Activated CD8-positive, alpha-beta T cell treated with anti-CD3 and anti-CD28 coated beads, Interleukin-2, amount 10 ng/mL, durations not matched to agents 7 days and 5 days (primary cell): ENCODE measurements around the gene MPRIP. TPM values are rescaled to one million over a fixed set of nuclear protein-coding genes. Genes with fewer than 3 reads are reported as not detected.

Source experiments
- ATAC-seq: fragments of 150-1000 bp; cut with Tn5 transposase; one replicate; pipeline ENCODE4 v1.10.0; 2021; ENCODE audit warnings: moderate library complexity
- CTCF ChIA-PET: fragments of 350-600 bp; sonication (Branson Sonifier 250); formaldehyde crosslinking; loops from one replicate; lab custom pipeline; 2021; ENCODE audit warnings: antibody characterized with exemption; lab: Charles Lee
- POLR2A ChIA-PET: fragments of 350-600 bp; sonication (Branson Sonifier 250); formaldehyde crosslinking; loops from one replicate; lab custom pipeline; 2021; ENCODE audit warnings: antibody characterized with exemption; lab: Charles Lee
- DNase-seq: peaks from one replicate; pipeline ENCODE4 v3.0.0-alpha.2; 2020
- H3K27ac Mint-ChIP-seq: one replicate; pipeline ENCODE4 v1.8.0; 2021; ENCODE audit warnings: mild to moderate bottlenecking, mixed read lengths
- H3K27me3 Mint-ChIP-seq: one replicate; pipeline ENCODE4 v1.8.0; 2021; ENCODE audit warnings: low read depth, mixed read lengths
- H3K36me3 Mint-ChIP-seq: one replicate; pipeline ENCODE4 v1.8.0; 2021; ENCODE audit warnings: low read depth, mixed read lengths
- H3K4me1 Mint-ChIP-seq: one replicate; pipeline ENCODE4 v1.8.0; 2021; ENCODE audit warnings: low read depth, mixed read lengths
- H3K4me3 Mint-ChIP-seq: one replicate; pipeline ENCODE4 v1.8.0; 2021; ENCODE audit warnings: mild to moderate bottlenecking, mixed read lengths
- H3K9me3 Mint-ChIP-seq: one replicate; pipeline ENCODE4 v1.8.0; 2022; ENCODE audit warnings: mixed read lengths; ENCODE audit not compliant: insufficient read depth
- total RNA-seq, 2 experiments: library from RNA; stranded (reverse); gene quantifications; one replicate each; pipeline ENCODE4 v1.2.3, GENCODE V29; 2021

The MPRIP gene
- total RNA-seq, 2 experiments from 2014 or later, result 217 to 226 TPM

DNA sequence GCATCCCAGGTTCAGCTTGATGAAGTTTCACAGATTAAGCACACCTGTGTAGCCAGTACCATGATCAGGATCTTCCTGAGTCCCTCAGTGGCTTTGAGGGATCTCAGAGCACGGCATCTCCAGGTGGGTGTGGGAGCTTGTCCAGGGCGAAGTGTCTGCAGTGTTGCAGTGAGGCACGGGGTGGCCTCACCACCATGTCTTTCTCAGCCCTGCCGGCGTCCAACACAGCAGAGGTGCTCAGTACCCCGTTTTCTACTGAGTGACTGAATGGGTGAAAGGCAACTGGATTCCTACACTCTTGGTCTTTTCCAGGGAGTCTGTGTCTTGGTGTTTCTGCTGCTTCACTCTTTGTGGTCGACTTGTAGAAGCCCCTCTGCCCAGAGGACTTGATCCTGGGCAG is 63.7 kb downstream of the MPRIP start:
- no peaks in the 10 kb centered on the region for H3K27me3 Mint-ChIP-seq
- DNase-seq (no peak), ATAC-seq (no peak)
- peaks cover 3% of the 10 kb centered on the region for H3K36me3 Mint-ChIP-seq
- ChIA-PET CTCF (no interaction called here), POLR2A (no interaction called here)
- H3K27ac Mint-ChIP-seq, result no peak overlapping the region
- H3K9me3 Mint-ChIP-seq, result no peaks in the 10 kb centered on the region
- no peak overlapping the region for H3K4me3 Mint-ChIP-seq
- peaks cover 44% of the 10 kb centered on the region for H3K4me1 Mint-ChIP-seq

DNA sequence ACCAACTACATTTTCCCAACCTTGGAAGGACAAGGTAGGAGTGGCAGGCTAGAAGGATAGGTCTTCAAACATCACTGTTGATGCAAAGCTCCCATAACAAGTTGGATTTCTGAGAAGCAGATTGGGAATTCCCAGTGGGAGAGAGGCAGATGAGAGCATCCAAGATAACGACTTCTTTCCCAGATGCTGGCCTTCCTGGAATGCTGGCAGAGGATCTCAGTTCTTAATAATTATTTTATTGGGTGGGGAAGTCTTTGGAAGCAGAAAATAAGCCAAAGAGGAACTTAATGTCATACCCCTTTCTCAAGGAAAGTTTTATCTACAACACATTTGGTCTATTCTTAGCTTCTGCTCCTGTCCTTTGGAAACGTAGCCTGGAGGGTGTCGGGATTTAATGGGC is 64.5 kb downstream of the MPRIP start:
- Mint-ChIP-seq H3K4me3 (no peak overlapping the region), H3K4me1 (peaks cover 46% of the 10 kb centered on the region), H3K36me3 (peaks cover 3% of the 10 kb centered on the region), H3K27me3 (no peaks in the 10 kb centered on the region), H3K9me3 (no peaks in the 10 kb centered on the region), H3K27ac (no peak overlapping the region)
- ATAC-seq, result no peak
- DNase-seq, result no peak
- ChIA-PET CTCF (no interaction called here), POLR2A (interaction anchor here (1.2 kb wide), 1 partner anchor 13 kb away, joined by 3 read pairs; no protein-coding TSS in a partner anchor)

DNA sequence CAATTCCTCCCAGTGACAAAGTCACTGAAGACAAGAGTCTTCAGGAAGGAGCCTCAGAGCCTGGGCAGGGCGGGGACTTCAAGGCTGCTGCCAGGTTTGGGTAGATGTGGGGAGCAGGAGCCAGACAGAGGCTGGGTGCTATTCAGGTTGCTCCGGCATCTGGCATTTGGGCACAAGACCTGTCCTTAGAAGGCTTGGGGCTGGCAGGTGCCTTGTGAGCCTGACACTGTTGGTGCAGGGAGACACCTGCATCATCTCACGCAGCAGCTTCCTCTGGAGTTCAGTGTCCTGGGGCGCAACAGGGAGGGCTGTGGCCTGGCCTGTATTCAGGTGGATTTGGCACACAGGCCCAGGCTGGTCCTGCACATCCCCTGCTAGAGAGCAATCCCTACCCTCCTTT is 65.0 kb downstream of the MPRIP start:
- Mint-ChIP-seq H3K4me1 (peaks cover 46% of the 10 kb centered on the region), H3K27me3 (no peaks in the 10 kb centered on the region), H3K9me3 (no peaks in the 10 kb centered on the region), H3K4me3 (no peak overlapping the region), H3K36me3 (peaks cover 7% of the 10 kb centered on the region), H3K27ac (no peak overlapping the region)
- no peak for DNase-seq
- ATAC-seq, result no peak
- ChIA-PET POLR2A (interaction anchor here (1.2 kb wide), 1 partner anchor 13 kb away, joined by 3 read pairs; no protein-coding TSS in a partner anchor), CTCF (interaction anchor here (1.0 kb wide), 1 partner anchor 13 kb away, joined by 3 read pairs; no protein-coding TSS in a partner anchor)

DNA sequence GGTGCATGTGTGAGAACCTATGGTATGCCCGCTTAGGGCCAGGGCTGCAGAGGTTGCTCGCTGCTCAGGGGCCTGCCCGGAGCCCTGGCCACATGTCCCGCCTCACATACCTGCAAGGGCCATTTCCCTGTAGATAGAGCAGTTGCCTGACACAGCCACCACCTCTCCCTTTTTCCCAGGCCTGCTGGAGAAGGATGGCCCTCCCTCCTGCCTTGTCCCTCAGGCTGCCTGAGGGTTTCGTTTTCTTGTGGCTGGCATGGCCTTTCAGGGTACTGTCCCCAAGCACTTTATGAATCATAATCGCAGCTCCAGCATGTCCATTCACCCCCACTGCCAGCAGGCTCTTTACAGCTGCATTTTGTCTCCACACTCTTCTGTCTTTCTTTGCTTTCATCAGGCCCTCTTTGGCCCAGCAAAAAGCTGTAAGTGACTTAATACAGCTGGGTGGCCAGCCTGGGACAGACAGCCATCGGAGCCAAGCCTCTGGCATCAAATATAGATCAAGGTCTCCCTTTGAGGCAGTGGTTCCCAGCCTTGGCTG is 65.7 kb downstream of the MPRIP start:
- Mint-ChIP-seq H3K27ac (no peak overlapping the region), H3K4me1 (peaks cover 46% of the 10 kb centered on the region), H3K4me3 (no peak overlapping the region), H3K27me3 (no peaks in the 10 kb centered on the region), H3K9me3 (no peaks in the 10 kb centered on the region), H3K36me3 (peaks cover 7% of the 10 kb centered on the region)
- ChIA-PET POLR2A (interaction anchor here (1.2 kb wide), 1 partner anchor 12 kb away, joined by 3 read pairs; no protein-coding TSS in a partner anchor), CTCF (interaction anchor here (0.7 to 1.3 kb wide), 4 partner anchors 9 to 128 kb away, joined by 3 read pairs; no protein-coding TSS in a partner anchor)
- no peak for ATAC-seq
- no peak for DNase-seq

DNA sequence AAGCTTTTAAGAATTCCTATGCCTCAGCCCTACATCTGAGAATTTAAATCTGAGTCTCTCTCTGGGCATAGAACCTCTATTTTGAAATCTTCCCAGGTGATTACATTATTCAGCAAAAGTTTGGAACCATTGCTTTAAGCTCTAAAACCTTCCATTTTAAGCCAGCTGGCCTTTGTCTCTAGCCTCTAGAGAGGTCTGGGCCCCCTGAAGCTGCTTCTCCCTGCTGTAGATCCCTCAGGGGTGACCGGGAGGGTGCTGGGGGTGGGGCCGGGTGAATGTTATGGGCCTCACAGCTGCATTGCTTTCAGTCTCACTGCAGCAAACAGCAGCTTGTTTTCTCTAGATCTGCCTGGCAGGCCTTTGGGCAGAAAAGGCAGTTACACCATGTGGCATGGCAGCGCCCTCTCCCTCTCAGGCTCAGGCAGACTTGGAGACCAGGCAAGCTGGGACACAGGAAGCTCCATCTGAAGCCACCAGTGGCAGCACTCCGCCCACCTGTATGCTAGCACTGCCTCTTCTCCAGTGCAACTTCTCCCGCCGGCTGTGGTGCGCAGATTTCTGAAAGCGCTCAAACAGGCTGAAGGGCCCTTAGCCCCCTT is 66.3 kb downstream of the MPRIP start:
- Mint-ChIP-seq H3K9me3 (no peaks in the 10 kb centered on the region), H3K4me3 (no peak overlapping the region), H3K27me3 (no peaks in the 10 kb centered on the region), H3K36me3 (peaks cover 7% of the 10 kb centered on the region), H3K27ac (no peak overlapping the region), H3K4me1 (peaks cover 48% of the 10 kb centered on the region)
- DNase-seq (no peak), ATAC-seq (no peak)
- POLR2A ChIA-PET, result no interaction called here
- CTCF ChIA-PET, result interaction anchor here (0.7 to 1.3 kb wide), 2 partner anchors 67 to 127 kb away, joined by 3 read pairs; no protein-coding TSS in a partner anchor

DNA sequence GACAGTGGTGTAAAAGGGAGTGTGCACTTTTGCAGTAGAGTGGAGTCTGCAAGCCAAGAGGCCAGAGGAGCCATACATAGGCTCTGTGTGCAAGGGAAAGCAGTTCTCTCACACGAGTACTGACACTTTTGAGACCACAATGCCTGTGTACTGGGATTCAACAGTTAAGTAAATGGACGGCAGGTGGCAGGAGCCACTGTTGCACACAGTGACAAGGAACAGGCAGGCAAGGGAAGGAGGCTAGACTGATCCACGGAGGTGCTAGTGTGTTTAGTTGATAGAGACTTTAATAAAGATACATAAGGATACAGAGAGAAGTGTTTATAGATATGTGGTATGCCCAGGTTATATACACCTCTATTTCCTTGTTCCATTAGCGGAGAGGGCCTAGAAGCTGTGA is 67.0 kb downstream of the MPRIP start:
- Mint-ChIP-seq H3K9me3 (no peaks in the 10 kb centered on the region), H3K4me1 (peaks cover 51% of the 10 kb centered on the region), H3K36me3 (peaks cover 7% of the 10 kb centered on the region), H3K27me3 (no peaks in the 10 kb centered on the region), H3K27ac (peak overlapping the region; percentile 65), H3K4me3 (no peak overlapping the region)
- no peak for DNase-seq
- no peak for ATAC-seq
- ChIA-PET POLR2A (no interaction called here), CTCF (interaction anchor here (1.3 kb wide), 1 partner anchor 126 kb away, joined by 3 read pairs; no protein-coding TSS in a partner anchor)

DNA sequence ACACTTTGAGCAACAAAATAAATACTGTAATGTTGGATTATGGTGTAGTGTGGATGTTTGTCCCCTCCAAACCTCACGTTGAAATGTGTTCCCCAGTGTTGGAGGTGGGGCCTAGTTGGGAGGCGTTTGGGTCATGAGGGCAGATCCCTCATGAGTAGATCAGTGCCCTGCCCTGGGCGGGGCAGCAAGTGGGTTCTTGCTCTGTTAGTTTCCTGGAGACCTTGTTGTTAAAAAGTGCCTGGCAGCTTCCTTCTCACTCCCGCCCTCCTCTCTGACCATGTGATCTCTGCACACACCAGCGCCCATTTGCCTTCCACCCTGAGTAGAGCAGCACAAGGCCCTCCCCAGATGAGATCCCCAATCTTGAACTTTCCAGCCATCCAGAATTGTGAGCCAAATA is 67.7 kb downstream of the MPRIP start:
- DNase-seq (peak; percentile 39), ATAC-seq (peak; percentile 56)
- peaks cover 7% of the 10 kb centered on the region for H3K36me3 Mint-ChIP-seq

DNA sequence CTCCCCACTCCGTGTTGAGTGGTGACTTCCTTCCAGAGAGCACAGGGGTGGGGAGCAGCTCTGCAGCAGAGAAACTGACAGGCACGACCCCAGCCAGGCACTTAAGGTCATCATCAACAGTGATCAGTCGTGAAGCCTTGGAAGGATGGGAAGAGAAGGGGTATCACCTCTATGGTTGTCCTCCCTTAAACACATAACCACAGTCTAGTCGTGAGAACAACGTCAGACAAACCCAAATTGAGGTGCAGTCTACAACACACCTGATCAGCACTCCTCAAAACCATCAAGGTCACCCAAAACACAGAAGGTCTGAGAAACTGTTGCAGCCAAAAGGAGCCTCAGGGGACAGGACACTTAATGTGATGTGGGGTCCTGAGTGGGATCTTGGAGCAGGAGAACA is 68.3 kb downstream of the MPRIP start:
- Mint-ChIP-seq H3K4me1 (peaks cover 64% of the 10 kb centered on the region), H3K27ac (no peak overlapping the region), H3K4me3 (no peak overlapping the region), H3K36me3 (peaks cover 9% of the 10 kb centered on the region), H3K27me3 (no peaks in the 10 kb centered on the region), H3K9me3 (no peaks in the 10 kb centered on the region)
- CTCF ChIA-PET, result no interaction called here
- POLR2A ChIA-PET, result no interaction called here
- no peak for DNase-seq
- no peak for ATAC-seq

More for the DNA sequence above, 67.7 kb downstream of the MPRIP start:
- H3K4me1 Mint-ChIP-seq, result peaks cover 58% of the 10 kb centered on the region
- H3K9me3 Mint-ChIP-seq, result no peaks in the 10 kb centered on the region
- no peak overlapping the region for H3K4me3 Mint-ChIP-seq
- no peaks in the 10 kb centered on the region for H3K27me3 Mint-ChIP-seq
- H3K27ac Mint-ChIP-seq, result peak overlapping the region; percentile 51
- ChIA-PET CTCF (no interaction called here), POLR2A (no interaction called here)

DNA sequence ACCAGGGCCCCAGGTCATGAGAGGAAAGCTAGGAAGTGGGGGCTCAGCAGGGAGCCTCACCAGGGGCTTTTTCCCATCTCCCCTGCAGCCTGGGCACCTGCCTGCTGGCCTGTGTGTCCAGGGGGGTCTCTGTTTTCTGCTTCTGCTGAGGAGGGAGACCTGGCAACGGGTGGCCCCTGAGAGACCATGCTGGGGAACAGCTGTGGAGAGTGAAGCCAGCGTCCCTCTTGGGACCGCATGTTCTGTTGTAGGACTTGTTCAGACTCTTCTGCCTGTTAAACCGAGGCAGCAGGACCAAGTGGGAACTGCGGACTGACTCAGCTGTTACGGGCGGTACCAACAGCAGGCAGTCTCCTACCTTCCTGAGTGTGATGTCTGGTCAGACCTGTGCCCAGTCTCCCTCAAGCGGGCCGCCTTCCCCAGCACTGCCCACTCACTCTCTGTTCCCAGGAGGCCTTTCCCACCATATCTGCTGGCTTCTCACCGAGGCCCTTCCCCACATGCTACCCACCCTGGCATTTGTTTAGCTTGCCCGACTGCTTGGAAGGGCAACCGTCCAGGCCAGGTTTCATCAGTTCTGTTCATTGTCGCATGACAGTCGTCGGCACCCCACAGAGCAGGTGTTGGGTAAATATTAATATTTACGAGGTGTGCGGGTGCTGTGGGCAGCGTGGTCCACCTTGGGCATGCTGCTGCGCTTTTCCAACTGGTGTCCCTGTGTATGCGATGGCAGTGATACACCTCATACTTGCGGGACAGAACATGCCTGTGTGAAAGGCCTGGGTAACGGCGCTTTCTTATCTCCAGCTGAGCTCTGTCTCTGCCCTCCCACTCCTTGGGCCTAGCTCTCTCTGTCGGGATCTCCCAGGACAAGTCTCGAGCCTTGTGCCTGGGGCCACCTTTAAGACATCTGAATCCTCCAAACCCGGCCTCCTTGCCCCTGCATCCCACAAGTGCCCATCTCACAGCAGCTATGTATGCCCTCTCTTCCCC is 69.4 kb downstream of the MPRIP start:
- POLR2A ChIA-PET, result no interaction called here

DNA sequence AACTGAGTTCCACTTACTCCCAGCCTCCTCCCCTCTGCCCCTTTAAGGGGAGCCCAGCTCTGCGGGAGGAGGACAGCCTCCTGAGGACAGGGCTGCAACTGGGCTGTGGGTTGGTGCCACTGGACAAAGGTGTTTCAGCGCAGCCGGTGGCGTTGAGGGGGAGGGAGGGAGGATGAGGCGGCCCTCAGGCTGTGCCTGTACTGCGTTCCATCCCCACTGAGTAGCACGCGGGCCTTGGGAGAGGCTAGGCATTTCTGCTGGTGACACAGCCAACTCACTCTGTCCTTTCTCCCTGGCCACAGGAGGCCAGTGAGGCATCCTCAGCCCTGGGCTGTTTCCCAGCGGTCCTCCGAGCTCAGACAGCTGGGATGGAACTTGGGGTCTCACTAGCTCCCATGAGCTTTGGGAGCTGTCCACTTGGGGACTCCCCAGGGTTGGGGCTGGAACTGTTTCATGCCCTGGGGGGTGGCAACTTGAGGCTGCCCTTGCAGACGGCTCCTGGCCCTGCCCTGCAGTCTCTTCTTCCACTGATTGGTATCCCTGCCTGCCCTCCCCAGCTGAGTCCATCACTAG is 70.5 kb downstream of the MPRIP start:
- H3K36me3 Mint-ChIP-seq, result peaks cover 13% of the 10 kb centered on the region
- POLR2A ChIA-PET, result no interaction called here
- CTCF ChIA-PET, result interaction anchor here (0.5 to 2.1 kb wide), 2 partner anchors 29 to 200 kb away, joined by 3 to 6 read pairs; no protein-coding TSS in a partner anchor
- ATAC-seq, result no peak
- no peak overlapping the region for H3K4me3 Mint-ChIP-seq
- H3K4me1 Mint-ChIP-seq, result peaks cover 69% of the 10 kb centered on the region
- no peaks in the 10 kb centered on the region for H3K27me3 Mint-ChIP-seq
- DNase-seq, result no peak
- no peak overlapping the region for H3K27ac Mint-ChIP-seq
- no peaks in the 10 kb centered on the region for H3K9me3 Mint-ChIP-seq

More for the DNA sequence above, 69.4 kb downstream of the MPRIP start:
- Mint-ChIP-seq H3K27me3 (no peaks in the 10 kb centered on the region), H3K4me1 (peaks cover 69% of the 10 kb centered on the region), H3K9me3 (no peaks in the 10 kb centered on the region), H3K4me3 (no peak overlapping the region), H3K36me3 (peaks cover 10% of the 10 kb centered on the region), H3K27ac (peak overlapping the region; percentile 46)
- no peak for ATAC-seq
- CTCF ChIA-PET, result interaction anchor here (2.1 kb wide), 1 partner anchor 30 kb away, joined by 6 read pairs; no protein-coding TSS in a partner anchor
- DNase-seq, result no peak

DNA sequence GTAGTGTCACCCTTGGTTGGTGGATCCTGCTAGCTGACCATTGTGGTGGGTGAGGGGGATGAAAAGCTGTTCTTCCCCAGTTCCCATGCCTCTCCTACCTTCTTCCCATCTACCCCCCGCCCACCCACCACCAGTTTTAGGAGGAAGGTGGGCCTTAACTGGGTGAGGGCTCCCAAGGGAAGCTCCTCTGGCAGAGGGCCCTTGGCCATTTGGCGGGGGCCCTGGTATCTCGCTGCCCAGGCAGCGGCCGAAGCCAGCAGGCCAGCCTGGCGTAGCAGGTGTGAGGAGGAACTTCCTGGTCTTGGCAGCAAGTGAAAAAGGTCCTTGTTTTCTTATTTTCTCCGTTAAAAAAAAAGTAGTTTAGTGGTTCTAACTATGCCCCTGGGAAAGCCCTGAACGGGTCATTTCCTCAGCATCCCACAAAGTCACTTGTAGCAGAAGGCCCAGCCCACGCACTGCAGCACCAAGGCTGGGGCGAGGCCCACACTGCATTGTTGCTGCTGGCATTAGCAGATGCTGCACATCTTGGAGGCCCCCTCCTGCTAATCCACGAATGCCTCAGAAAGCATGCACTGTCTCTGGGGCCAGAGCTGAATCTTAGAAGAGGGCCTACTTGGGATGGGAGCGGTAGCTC is 72.5 kb downstream of the MPRIP start:
- Mint-ChIP-seq H3K27ac (no peak overlapping the region), H3K9me3 (no peaks in the 10 kb centered on the region), H3K36me3 (peaks cover 10% of the 10 kb centered on the region), H3K4me1 (peaks cover 71% of the 10 kb centered on the region), H3K4me3 (no peak overlapping the region), H3K27me3 (no peaks in the 10 kb centered on the region)
- DNase-seq (no peak), ATAC-seq (no peak)
- CTCF ChIA-PET, result interaction anchor here (1.0 kb wide), 1 partner anchor 8 kb away, joined by 3 read pairs; no protein-coding TSS in a partner anchor
- POLR2A ChIA-PET, result interaction anchor here (0.6 kb wide), 1 partner anchor 10 kb away, joined by 3 read pairs; no protein-coding TSS in a partner anchor
